HG02759 (cell line): ENCODE results near the gene CCNYL1.
A peak's percentile ranks its signal among the peaks of the same experiment; 100 is the strongest.

Source experiments
- ATAC-seq: cut with Tn5 transposase; IDR thresholded peaks from one replicate; pipeline ENCODE4 v1.9.1; 2021; ENCODE audit warnings: mild to moderate bottlenecking, moderate library complexity; ENCODE audit not compliant: unreplicated experiment

Gene CCNYL1

GRCh38 chr2:207787017-207787416 lies 75.6 kb downstream of the CCNYL1 start:
- ATAC-seq: no peak

GRCh38 chr2:207787800-207788199 lies 76.4 kb downstream of the CCNYL1 start:
- no peak for ATAC-seq

- no peak for ATAC-seq
These were observed 79.5 kb downstream of the CCNYL1 start for GRCh38 chr2:207790898-207791297.

GRCh38 chr2:207791579-207792243 lies 80.3 kb downstream of the CCNYL1 start:
- ATAC-seq: no peak

GRCh38 chr2:207792244-207792785 lies 80.9 kb downstream of the CCNYL1 start:
- peak; percentile 69 for ATAC-seq

GRCh38 chr2:207796585-207797350 lies 85.3 kb downstream of the CCNYL1 start:
- no peak for ATAC-seq

GRCh38 chr2:207801259-207801658 lies 89.8 kb downstream of the CCNYL1 start:
- no peak for ATAC-seq

- no peak for ATAC-seq
These were observed 91.2 kb downstream of the CCNYL1 start for GRCh38 chr2:207802650-207803049.
